Sigmoid colon (tissue), 7 donors: ENCODE results near the gene ACRBP. TPM values are rescaled to one million over a fixed set of nuclear protein-coding genes. Genes with fewer than 3 reads are reported as not detected.

Source experiments
- DNase-seq: peaks from one replicate; pipeline ENCODE4 v3.0.0-alpha.2; 2019
- H3K27ac ChIP-seq, 4 donors: fragments of 200-600 bp; sonication (generic); one replicate each; pipeline ENCODE4 v1.5.1; 2016 to 2019; ENCODE audit warnings: mild to moderate bottlenecking in 1 of 4
- H3K27me3 ChIP-seq, 3 donors: fragments of 200-600 bp; sonication (generic); one replicate each; pipeline ENCODE4 v1.5.1; 2019; ENCODE audit warnings: mild to moderate bottlenecking in 1 of 3
- H3K36me3 ChIP-seq, 4 donors: fragments of 200-600 bp; sonication (generic); one replicate each; pipeline ENCODE4 v1.5.1; 2016 to 2019
- H3K4me1 ChIP-seq, 4 donors: fragments of 200-600 bp; sonication (generic); one replicate each; pipeline ENCODE4 v1.5.1; 2017 to 2019
- H3K4me3 ChIP-seq, 4 donors: fragments of 200-600 bp; sonication (generic); one replicate each; pipeline ENCODE4 v1.5.1; 2017 to 2019; ENCODE audit warnings: mild to moderate bottlenecking in 2 of 4, moderate library complexity in 1 of 4
- H3K9me3 ChIP-seq, 4 donors: fragments of 200-600 bp in 3 of 4; sonication (generic) in 3 of 4; one replicate each; pipeline versions ENCODE4 v1.5.1 to v1.6.1; 2013 to 2019
- CTCF ChIP-seq, 4 experiments: fragments of 450-650 bp in 3 of 4; fragments of 200-600 bp in 1 of 4; IDR thresholded peaks; one replicate each; pipeline ENCODE4 v1.5.1; 2016 to 2019; ENCODE audit warnings: antibody characterized with exemption in 4 of 4, mild to moderate bottlenecking in 3 of 4, moderate library complexity in 2 of 4
- EP300 ChIP-seq, 4 donors: sonication (generic); formaldehyde crosslinking; IDR thresholded peaks; one replicate each; pipeline ENCODE4 v1.6.1; 2017; ENCODE audit warnings: antibody characterized with exemption in 4 of 4
- POLR2A ChIP-seq, 2 donors: fragments of 450-650 bp; IDR thresholded peaks; one replicate each; pipeline ENCODE4 v1.6.1; 2016; ENCODE audit warnings: antibody characterized with exemption in 2 of 2, mild to moderate bottlenecking in 2 of 2, moderate library complexity in 2 of 2
- POLR2AphosphoS5 ChIP-seq, 4 donors: sonication (generic); formaldehyde crosslinking; IDR thresholded peaks; one replicate each; pipeline ENCODE4 v1.6.1; 2017; ENCODE audit warnings: antibody characterized with exemption in 4 of 4
- WGBS, 2 donors: extraction: QIAGEN DNeasy Blood & Tissue Kit; methylation state at CpG; one replicate each; pipeline ENCODE4 v1.1.7; 2013; 5-methylcytosine and 5-hydroxymethylcytosine counted together
- intact Hi-C: fragments of 100-400 bp; cut with DNase I; formaldehyde crosslinking; loops from one replicate; pipeline ENCODE4 v1.15.1; 2023
- polyA plus RNA-seq, 3 donors: library from polyadenylated mRNA; stranded (reverse); fragments of 200-250 nt; gene quantifications; one replicate each; pipeline ENCODE4 v1.2.3, GENCODE V29; 2013
- total RNA-seq, 4 donors: library from RNA; depleted of rRNA; stranded (reverse); fragments of >200 nt; gene quantifications; one replicate each; pipeline ENCODE4 v1.1.0, GENCODE V29; 2016
- donor health status: healthy with polysubstance abuse.
- donor health status: Bipolar disorder and iron deficiency.
- donor health status: healthy.

The ACRBP gene
- total RNA-seq (1 to 10 TPM; 1.2 to 3.9 (median 1.6) TPM), polyA plus RNA-seq (1 to 10 TPM in 2 of 3 donors, not detected in 1; 2.3 to 3.1 TPM)

- peak; percentile 91 for DNase-seq
- Histone ChIP-seq H3K4me3 (peak within 1 kb of the TSS; percentile 38 to 63 (median 54)), H3K9me3 (no peaks in the 10 kb centered on the region), H3K4me1 (peaks cover 0 to 14% (median 3%) of the 10 kb centered on the region in 4 donors), H3K27ac (peak within 1 kb of the TSS; percentile 50 to 74 (median 67)), H3K27me3 (no peaks in the 10 kb centered on the region), H3K36me3 (peaks cover 7 to 32% (median 18%) of the 10 kb centered on the region in 4 donors)
- intact Hi-C loops: loop anchor here (2.0 kb wide), 1 partner anchor 28 kb away; no protein-coding TSS in a partner anchor
- 3 to 6% methylated on average over 38 of the region's 38 CpGs for WGBS, 2 donors
- no peak for TF ChIP-seq POLR2A (IDR thresholded peaks at IDR 0.05)
- TF ChIP-seq POLR2AphosphoS5 (IDR thresholded peaks at IDR 0.05): peak; percentile 51 to 73 (median 67)
Measured at GRCh38 chr12:6647083-6647604, at the start of gene ACRBP. Gene ACRBP (minus strand): TSS chr12:6647432. CDS start chr12:6647366, 66 bp downstream.

- WGBS, 2 donors: 58 to 78% methylated on average over 11 of the region's 11 CpGs
- no peak overlapping the region for H3K27ac ChIP-seq
- intact Hi-C loops: no loop called here
- peaks cover 11 to 49% (median 45%) of the 10 kb centered on the region in 3 donors for H3K27me3 ChIP-seq
- no peak overlapping the region for H3K4me3 ChIP-seq
- no peaks in the 10 kb centered on the region for H3K9me3 ChIP-seq
- peaks cover 0 to 14% (median 11%) of the 10 kb centered on the region in 4 donors for H3K4me1 ChIP-seq
- TF ChIP-seq POLR2AphosphoS5 (IDR thresholded peaks at IDR 0.05): no peak
- TF ChIP-seq POLR2A (IDR thresholded peaks at IDR 0.05): no peak
- TF ChIP-seq EP300 (IDR thresholded peaks at IDR 0.05): no peak
- no peak for TF ChIP-seq CTCF (IDR thresholded peaks at IDR 0.05)
- H3K36me3 ChIP-seq: no peaks in the 10 kb centered on the region
- DNase-seq: no peak
Measured at GRCh38 chr12:6695313-6696045, 48.2 kb upstream of the ACRBP start.

- WGBS, 2 donors: 50 to 82% methylated on average over 9 of the region's 9 CpGs
- intact Hi-C loops: no loop called here
- H3K27me3 ChIP-seq: peaks cover 4 to 41% (median 37%) of the 10 kb centered on the region in 3 donors
- H3K4me3 ChIP-seq: no peak overlapping the region
- H3K9me3 ChIP-seq: no peaks in the 10 kb centered on the region
- peaks cover 0 to 13% (median 11%) of the 10 kb centered on the region in 4 donors for H3K4me1 ChIP-seq
- H3K27ac ChIP-seq: no peak overlapping the region
- no peaks in the 10 kb centered on the region for H3K36me3 ChIP-seq
- no peak for DNase-seq
- no peak for TF ChIP-seq POLR2A (IDR thresholded peaks at IDR 0.05)
- TF ChIP-seq POLR2AphosphoS5 (IDR thresholded peaks at IDR 0.05): no peak
- TF ChIP-seq CTCF (IDR thresholded peaks at IDR 0.05): no peak
Measured at GRCh38 chr12:6694701-6695100, 47.5 kb upstream of the ACRBP start.

- H3K36me3 ChIP-seq: no peaks in the 10 kb centered on the region
- H3K27ac ChIP-seq: no peak overlapping the region
- H3K9me3 ChIP-seq: no peaks in the 10 kb centered on the region
- DNase-seq: no peak
- TF ChIP-seq POLR2AphosphoS5 (IDR thresholded peaks at IDR 0.05): no peak
- TF ChIP-seq CTCF (IDR thresholded peaks at IDR 0.05): no peak
- TF ChIP-seq EP300 (IDR thresholded peaks at IDR 0.05): no peak
- TF ChIP-seq POLR2A (IDR thresholded peaks at IDR 0.05): no peak
- intact Hi-C loops: no loop called here
- H3K4me1 ChIP-seq: peaks cover 0 to 11% (median 10%) of the 10 kb centered on the region in 4 donors
- WGBS, 2 donors: 63 to 86% methylated on average over 4 of the region's 4 CpGs
- H3K4me3 ChIP-seq: no peak overlapping the region
- peaks cover 4 to 33% (median 29%) of the 10 kb centered on the region in 3 donors for H3K27me3 ChIP-seq
Measured at GRCh38 chr12:6693832-6694355, 46.7 kb upstream of the ACRBP start.

- 74 to 78% methylated on average over 2 of the region's 2 CpGs for WGBS, 2 donors
- TF ChIP-seq EP300 (IDR thresholded peaks at IDR 0.05) (no peak), POLR2AphosphoS5 (IDR thresholded peaks at IDR 0.05) (no peak), CTCF (IDR thresholded peaks at IDR 0.05) (no peak), POLR2A (IDR thresholded peaks at IDR 0.05) (no peak)
- H3K4me3 ChIP-seq: no peak overlapping the region
- no peaks in the 10 kb centered on the region for H3K36me3 ChIP-seq
- no peak for DNase-seq
- H3K9me3 ChIP-seq: no peaks in the 10 kb centered on the region
- intact Hi-C loops: no loop called here
- peaks cover 0 to 18% (median 17%) of the 10 kb centered on the region in 4 donors for H3K4me1 ChIP-seq
- H3K27ac ChIP-seq: no peak overlapping the region
- peaks cover 0 to 23% (median 19%) of the 10 kb centered on the region in 3 donors for H3K27me3 ChIP-seq
Measured at GRCh38 chr12:6692888-6693287, 45.7 kb upstream of the ACRBP start.
